Measurements from ENCODE around the gene CXXC1.

DNA sequence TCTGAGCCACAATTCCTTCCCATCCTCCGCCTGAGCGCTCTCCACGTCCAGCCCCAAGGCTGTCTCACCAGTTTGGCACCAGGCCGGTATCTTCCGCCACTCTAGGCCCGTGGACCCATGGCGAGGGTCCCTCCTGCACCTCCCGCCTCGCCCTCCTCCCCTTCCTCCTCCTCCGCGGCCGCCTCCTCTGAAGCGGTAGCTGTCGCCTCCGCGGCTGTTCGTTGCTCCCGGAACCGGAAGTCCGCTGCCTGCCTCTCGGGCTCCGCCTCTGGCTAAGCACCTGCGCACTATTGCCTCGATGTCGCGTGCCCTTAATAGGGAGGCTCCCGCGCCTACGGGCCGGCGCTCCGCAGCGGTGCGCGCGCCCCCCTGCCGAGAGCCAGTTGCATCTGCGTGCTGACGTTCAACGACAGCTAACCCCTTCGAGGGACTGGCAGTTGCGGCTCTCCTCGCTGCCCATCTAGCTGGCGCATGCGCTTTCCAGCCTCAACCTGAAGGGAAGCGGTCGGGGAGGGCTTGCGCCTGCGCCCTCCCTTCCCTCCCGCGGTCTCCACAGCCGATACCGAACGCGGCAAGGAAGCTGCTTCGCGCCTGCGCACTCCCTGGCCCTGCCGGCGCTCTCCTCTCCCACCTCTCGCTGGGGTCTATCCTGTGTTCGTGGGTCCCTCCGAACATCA, 6.1 kb downstream of the CXXC1 start, which contains the start of gene MBD1:
- TF ChIP-seq, protein P1, sequence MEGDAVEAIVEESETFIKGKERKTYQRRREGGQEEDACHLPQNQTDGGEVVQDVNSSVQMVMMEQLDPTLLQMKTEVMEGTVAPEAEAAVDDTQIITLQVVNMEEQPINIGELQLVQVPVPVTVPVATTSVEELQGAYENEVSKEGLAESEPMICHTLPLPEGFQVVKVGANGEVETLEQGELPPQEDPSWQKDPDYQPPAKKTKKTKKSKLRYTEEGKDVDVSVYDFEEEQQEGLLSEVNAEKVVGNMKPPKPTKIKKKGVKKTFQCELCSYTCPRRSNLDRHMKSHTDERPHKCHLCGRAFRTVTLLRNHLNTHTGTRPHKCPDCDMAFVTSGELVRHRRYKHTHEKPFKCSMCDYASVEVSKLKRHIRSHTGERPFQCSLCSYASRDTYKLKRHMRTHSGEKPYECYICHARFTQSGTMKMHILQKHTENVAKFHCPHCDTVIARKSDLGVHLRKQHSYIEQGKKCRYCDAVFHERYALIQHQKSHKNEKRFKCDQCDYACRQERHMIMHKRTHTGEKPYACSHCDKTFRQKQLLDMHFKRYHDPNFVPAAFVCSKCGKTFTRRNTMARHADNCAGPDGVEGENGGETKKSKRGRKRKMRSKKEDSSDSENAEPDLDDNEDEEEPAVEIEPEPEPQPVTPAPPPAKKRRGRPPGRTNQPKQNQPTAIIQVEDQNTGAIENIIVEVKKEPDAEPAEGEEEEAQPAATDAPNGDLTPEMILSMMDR (conservative IDR thresholded peaks at IDR 0.05; ENCODE audit: low read length) = 0 out of 2 replicates have a peak, but pooled peaks have one; percentile 19
- TF ChIP-seq EZH2phosphoT487 (IDR thresholded peaks at IDR 0.05; ENCODE audit: borderline replicate concordance, low read depth, low read length) = no peak

Measured in OCI-LY7 (cell line).